ENCODE data around the gene POP7.

Gene POP7

DNA sequence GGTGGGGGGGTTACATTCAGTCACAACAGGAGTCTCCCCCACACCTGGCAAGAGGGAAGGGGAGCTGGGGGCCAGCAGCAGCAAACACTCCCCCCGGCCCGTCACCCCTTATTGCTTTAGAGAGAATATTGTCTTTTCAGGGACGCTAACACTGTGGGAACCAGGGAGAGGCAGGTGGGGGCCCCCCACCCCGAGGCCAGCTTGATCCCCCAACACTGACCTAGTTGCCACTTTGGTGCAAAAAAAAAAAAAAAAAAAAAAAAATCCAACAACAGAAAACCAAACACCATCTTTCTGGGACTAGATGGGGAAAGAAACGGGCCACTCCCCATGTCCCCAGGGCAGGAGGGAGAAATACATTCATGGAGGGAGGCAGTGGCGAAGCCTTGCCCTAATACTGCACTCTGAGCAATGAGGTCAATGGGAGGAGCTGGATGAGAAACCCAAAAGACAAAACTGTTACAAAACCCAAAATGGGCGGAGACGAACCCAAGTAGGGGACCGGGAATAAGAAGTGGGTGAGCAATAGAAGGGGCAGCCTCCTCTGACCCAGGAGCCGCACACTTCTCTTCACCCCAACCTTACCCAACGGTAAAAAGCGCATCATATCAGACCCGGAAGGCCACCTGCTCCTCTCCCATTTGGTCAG lies 25.9 kb upstream of the POP7 start:
- no peak overlapping the region for H3K27ac ChIP-seq (ENCODE audit: low read depth, low read length)
- H3K27me3 ChIP-seq (ENCODE audit: insufficient read depth, low read length) = no peaks in the 10 kb centered on the region
- H3K36me3 ChIP-seq (ENCODE audit: insufficient read depth, low read length) = peaks cover 5% of the 10 kb centered on the region; the same call in 1 of the 2 replicates
- no peak overlapping the region for H3K4me3 ChIP-seq (ENCODE audit: low read depth, low read length)
- no peak overlapping the region for H2AFZ ChIP-seq (ENCODE audit: low read length, unreplicated experiment)
- peaks cover 23% of the 10 kb centered on the region for H3K4me1 ChIP-seq (ENCODE audit: control insufficient read depth, insufficient read depth, low read length, unreplicated experiment)
- peaks cover 20% of the 10 kb centered on the region for H3K79me2 ChIP-seq (ENCODE audit: control insufficient read depth, insufficient read depth, low read length, unreplicated experiment)

DNA sequence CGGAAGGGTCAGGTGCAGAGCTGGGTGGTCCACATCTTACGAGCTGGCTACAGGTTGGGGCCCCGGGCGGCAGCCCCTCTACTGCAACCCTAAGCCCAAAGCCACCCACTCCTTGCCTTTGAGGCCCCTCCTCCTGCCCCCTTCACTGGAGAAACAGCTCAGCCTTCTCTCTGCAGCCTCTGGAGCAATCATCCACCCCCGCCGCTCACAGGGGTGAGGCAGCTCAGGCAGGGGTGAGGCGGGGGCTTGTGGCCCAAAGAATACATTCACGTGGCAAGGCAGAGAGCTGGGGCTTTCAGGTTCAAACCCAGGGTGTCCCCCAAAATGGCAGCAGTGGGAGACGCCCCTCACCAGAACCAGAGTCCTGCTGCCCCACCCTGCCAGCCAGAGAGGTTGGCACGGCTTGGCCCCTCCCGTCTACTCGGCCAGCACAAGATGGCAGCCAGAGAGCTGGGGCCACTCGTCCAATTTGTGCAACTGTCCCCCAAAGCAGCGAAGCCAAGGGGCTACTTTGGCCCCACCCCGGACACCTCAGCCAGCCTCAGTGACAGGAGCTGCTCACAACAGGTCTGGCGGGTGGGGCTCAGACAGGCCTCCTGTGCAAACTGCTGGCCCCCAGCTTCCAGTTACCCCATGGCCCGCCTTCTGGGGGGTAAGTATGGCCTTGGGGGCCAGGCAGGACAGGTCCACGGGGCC lies 25.2 kb upstream of the POP7 start:
- no peak overlapping the region for H3K4me3 ChIP-seq (ENCODE audit: low read depth, low read length)
- H3K27me3 ChIP-seq (ENCODE audit: insufficient read depth, low read length) = no peaks in the 10 kb centered on the region
- peaks cover 15% of the 10 kb centered on the region for H3K79me2 ChIP-seq (ENCODE audit: control insufficient read depth, insufficient read depth, low read length, unreplicated experiment)
- H3K27ac ChIP-seq (ENCODE audit: low read depth, low read length) = no peak overlapping the region
- H3K4me1 ChIP-seq (ENCODE audit: control insufficient read depth, insufficient read depth, low read length, unreplicated experiment) = peaks cover 23% of the 10 kb centered on the region
- no peak overlapping the region for H2AFZ ChIP-seq (ENCODE audit: low read length, unreplicated experiment)
- peaks cover 5% of the 10 kb centered on the region; the same call in 1 of the 2 replicates for H3K36me3 ChIP-seq (ENCODE audit: insufficient read depth, low read length)

DNA sequence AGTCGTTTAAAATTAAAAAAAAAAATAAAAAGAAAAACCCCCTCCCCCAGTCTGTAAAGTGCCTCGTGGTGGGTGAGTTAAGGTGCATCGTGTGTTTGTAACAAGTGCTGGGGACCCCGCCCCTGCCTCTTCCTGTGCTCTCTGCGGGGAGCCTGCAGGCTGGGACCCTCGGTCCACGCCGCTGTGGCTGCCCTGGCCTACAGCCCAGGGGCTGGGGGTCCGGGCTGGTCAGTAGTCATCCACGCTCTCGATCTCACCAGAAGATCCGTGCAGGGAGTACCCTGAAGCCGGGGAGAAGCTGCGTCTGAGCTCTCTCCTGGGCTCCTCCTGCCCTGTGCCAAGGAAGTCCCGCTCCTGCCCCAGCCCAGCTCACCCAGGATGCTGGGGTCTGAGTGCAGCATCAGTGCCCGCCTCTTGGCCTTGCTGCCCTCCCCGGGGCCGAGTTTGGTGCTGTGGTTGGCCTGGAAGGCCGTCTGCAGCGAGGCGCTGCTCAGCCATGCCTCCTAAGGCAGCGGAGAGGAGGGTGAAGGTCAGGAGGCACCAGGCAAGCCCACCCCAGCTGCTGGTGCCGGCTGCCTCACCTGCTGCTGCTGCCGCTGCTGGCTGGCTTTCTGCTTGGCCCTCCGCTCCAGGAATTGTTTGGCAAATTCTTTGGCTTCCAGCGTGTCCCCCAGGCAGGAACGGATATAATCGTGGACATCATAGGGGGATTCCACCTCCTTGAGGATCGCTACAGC lies 24.3 kb upstream of the POP7 start:
- no peak overlapping the region for H3K27ac ChIP-seq (ENCODE audit: low read depth, low read length)
- H2AFZ ChIP-seq (ENCODE audit: low read length, unreplicated experiment) = no peak overlapping the region
- H3K27me3 ChIP-seq (ENCODE audit: insufficient read depth, low read length) = no peaks in the 10 kb centered on the region
- peaks cover 20% of the 10 kb centered on the region for H3K4me1 ChIP-seq (ENCODE audit: control insufficient read depth, insufficient read depth, low read length, unreplicated experiment)
- H3K79me2 ChIP-seq (ENCODE audit: control insufficient read depth, insufficient read depth, low read length, unreplicated experiment) = peaks cover 6% of the 10 kb centered on the region
- H3K4me3 ChIP-seq (ENCODE audit: low read depth, low read length) = no peak overlapping the region
- H3K36me3 ChIP-seq (ENCODE audit: insufficient read depth, low read length) = peaks cover 5% of the 10 kb centered on the region; the same call in 1 of the 2 replicates

DNA sequence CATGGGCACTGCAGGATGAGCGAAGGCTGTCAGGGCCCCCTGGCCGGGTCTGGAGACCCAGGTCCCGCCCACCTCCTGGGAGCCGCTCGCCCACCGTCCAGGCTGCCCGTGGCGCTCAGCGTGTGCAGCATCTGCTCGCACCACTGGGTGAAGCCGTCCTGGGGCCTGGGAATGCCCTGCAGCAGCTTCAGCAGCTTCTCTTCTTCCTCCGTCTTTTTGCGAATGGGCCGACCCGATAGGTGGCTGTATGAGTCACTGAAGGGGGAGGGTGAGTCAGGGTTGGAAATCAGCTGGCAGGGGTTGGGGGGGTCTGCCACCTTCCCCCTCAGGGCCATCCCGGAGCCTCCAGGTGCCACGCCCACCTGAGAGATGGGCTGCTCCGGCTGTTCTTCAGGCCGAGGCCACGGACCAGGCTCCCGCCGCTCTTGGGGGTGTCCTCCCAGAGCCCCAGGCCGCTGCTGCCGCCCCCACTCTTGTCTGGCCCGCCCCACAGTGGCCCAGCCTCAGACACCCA lies 23.6 kb upstream of the POP7 start:
- Histone ChIP-seq H3K27ac (ENCODE audit: low read depth, low read length) (no peak overlapping the region), H3K27me3 (ENCODE audit: insufficient read depth, low read length) (no peaks in the 10 kb centered on the region), H3K4me3 (ENCODE audit: low read depth, low read length) (no peak overlapping the region), H3K36me3 (ENCODE audit: insufficient read depth, low read length) (peaks cover 5% of the 10 kb centered on the region; the same call in 1 of the 2 replicates), H3K4me1 (ENCODE audit: control insufficient read depth, insufficient read depth, low read length, unreplicated experiment) (peaks cover 20% of the 10 kb centered on the region), H3K79me2 (ENCODE audit: control insufficient read depth, insufficient read depth, low read length, unreplicated experiment) (peaks cover 3% of the 10 kb centered on the region), H2AFZ (ENCODE audit: low read length, unreplicated experiment) (no peak overlapping the region)

DNA sequence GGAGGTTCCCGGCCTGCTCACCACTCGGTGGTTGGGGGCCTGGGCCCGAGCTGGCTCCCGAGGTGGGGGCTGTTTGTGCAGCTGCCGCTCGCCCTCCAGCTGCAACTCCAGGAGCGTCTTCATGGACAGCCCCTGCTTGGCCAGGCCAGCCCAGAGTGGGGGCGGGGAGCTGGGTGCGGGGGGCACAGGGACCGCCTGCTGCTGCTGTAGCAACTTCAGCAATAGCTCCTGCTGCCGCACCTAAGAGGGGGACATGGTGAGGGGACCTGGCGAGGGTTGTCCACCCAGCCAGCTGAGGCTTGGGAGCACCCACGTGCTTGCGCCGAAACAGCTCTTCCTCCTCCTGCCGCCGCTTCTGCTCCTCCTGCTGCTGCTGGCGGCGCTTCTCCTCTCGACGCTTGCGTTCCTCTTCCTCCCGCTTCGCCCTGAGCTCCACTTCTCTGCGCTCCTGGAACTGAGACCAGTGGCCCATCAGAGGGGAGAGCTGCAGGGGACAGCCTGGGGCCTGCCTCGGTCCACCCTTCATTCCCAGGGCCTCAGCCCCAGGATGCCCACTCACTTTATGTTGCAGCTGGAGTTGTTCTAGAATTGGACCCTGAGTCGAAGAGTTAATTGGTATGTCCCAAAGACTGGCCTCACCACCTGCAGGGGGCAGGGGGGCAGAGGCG lies 22.8 kb upstream of the POP7 start:
- H3K36me3 ChIP-seq (ENCODE audit: insufficient read depth, low read length) = peaks cover 5% of the 10 kb centered on the region; the same call in 1 of the 2 replicates

DNA sequence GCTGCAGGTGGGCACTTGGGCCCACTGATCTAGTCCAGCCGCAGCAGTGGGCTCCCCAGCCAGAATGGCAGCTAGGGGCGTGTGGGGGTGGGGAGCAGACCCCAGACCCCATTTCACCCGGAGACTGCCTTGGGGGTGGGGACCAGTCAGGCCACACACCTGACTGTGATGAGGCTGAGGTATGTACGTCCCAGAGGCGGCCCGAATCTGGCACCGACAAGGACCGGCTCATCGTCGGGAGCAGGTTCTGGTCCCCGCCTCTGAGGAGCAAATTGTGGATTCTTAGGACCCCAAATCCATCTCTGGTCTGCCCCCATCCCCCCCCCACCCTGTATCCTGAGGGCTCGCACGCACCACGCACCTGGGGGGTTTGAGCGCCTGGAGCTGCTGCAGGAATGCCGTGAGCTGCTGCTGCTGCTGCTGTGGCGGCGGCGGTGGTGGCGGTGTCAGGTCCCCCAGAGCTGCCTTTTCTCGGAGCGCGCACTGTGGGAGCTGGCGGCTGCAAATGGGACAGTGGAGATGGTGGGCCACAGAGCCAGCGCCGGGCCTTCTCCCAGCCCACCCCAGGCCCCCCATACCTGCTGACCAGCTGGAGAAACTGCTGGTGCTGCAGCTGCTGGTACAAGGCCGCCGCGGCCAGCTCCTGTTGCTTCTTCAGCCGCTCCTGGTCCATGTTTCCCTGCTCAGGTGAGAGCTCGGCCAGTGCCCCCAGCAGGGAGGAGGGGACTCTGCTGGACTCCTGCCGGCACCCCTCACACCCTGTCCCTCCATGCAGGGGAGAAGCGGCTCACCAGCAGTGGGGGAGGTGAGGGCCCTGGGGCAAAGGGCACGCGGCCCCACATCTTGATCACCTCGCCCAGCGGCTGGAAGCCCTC lies 22.0 kb upstream of the POP7 start:
- peaks cover 5% of the 10 kb centered on the region; the same call in 1 of the 2 replicates for H3K36me3 ChIP-seq (ENCODE audit: insufficient read depth, low read length)
- peaks cover 29% of the 10 kb centered on the region for H3K4me1 ChIP-seq (ENCODE audit: control insufficient read depth, insufficient read depth, low read length, unreplicated experiment)

More for the DNA sequence above, 22.8 kb upstream of the POP7 start:
- no peaks in the 10 kb centered on the region for H3K27me3 ChIP-seq (ENCODE audit: insufficient read depth, low read length)
- H3K4me3 ChIP-seq (ENCODE audit: low read depth, low read length) = no peak overlapping the region
- peaks cover 24% of the 10 kb centered on the region for H3K4me1 ChIP-seq (ENCODE audit: control insufficient read depth, insufficient read depth, low read length, unreplicated experiment)
- peaks cover under 1% of the 10 kb centered on the region for H3K79me2 ChIP-seq (ENCODE audit: control insufficient read depth, insufficient read depth, low read length, unreplicated experiment)
- no peak overlapping the region for H2AFZ ChIP-seq (ENCODE audit: low read length, unreplicated experiment)
- H3K27ac ChIP-seq (ENCODE audit: low read depth, low read length) = no peak overlapping the region

DNA sequence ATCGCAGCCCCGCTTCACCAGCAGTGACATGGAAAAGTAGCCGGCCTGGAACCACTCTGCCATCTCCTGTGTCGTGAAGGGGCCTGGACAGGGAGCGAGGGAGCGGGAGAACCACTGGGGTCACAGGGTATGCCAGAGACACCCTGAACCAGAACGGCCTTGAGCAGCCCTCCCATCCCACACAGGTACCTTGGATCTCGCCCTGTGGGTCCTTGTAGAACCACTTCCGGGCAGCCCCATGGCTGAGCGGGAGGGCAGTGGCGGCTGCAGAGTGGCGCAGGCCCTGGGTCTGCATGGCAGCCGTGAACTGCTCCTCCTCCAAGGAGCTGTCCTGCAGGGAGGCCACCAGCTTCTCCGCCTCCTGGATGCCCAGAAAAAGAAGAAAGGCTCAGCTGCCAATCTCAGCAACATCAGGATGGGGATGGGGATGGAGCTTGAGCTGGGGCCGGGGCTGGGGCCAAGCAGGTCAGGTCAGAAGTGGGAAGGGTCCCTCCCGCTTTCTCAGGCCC lies 21.3 kb upstream of the POP7 start:
- no peak overlapping the region for H3K27ac ChIP-seq (ENCODE audit: low read depth, low read length)
- peaks cover 34% of the 10 kb centered on the region for H3K4me1 ChIP-seq (ENCODE audit: control insufficient read depth, insufficient read depth, low read length, unreplicated experiment)
- no peaks in the 10 kb centered on the region for H3K27me3 ChIP-seq (ENCODE audit: insufficient read depth, low read length)
- peaks cover 15% of the 10 kb centered on the region for H3K79me2 ChIP-seq (ENCODE audit: control insufficient read depth, insufficient read depth, low read length, unreplicated experiment)
- H3K4me3 ChIP-seq (ENCODE audit: low read depth, low read length) = no peak overlapping the region
- no peak overlapping the region for H2AFZ ChIP-seq (ENCODE audit: low read length, unreplicated experiment)
- peaks cover 5% of the 10 kb centered on the region; the same call in 1 of the 2 replicates for H3K36me3 ChIP-seq (ENCODE audit: insufficient read depth, low read length)

More for the DNA sequence above, 22.0 kb upstream of the POP7 start:
- Histone ChIP-seq H3K4me3 (ENCODE audit: low read depth, low read length) (no peak overlapping the region), H3K27ac (ENCODE audit: low read depth, low read length) (no peak overlapping the region), H3K27me3 (ENCODE audit: insufficient read depth, low read length) (no peaks in the 10 kb centered on the region), H3K79me2 (ENCODE audit: control insufficient read depth, insufficient read depth, low read length, unreplicated experiment) (peaks cover 8% of the 10 kb centered on the region), H2AFZ (ENCODE audit: low read length, unreplicated experiment) (no peak overlapping the region)

DNA sequence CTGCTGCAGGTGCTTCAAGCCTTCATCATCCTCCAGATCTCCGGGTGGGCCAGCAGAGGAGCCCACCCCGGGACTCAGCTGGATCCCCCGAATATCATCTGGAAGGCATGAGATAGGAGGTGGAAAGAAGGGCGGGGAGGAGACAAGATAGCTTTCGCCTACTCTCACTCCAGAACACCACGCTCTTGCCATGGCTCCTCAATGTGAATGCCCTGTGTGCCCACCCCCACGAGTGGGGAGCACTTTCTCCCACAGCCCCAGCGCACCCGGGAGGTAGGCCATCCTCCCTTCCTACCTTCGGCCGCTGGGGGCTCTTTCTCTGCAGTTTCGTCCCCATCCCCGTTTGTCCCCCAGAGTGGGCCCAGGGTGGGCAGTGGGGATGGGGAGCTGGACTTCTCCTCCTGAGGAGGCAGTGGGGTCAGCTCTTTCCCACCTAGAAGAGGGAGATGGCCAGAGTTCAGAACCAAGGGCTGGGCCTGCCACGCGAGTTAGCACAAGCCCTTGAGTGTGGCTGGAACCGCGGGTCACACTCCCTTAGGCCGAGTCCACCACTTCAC lies 20.8 kb upstream of the POP7 start:
- Histone ChIP-seq H2AFZ (ENCODE audit: low read length, unreplicated experiment) (no peak overlapping the region), H3K79me2 (ENCODE audit: control insufficient read depth, insufficient read depth, low read length, unreplicated experiment) (peaks cover 20% of the 10 kb centered on the region), H3K27ac (ENCODE audit: low read depth, low read length) (no peak overlapping the region), H3K4me3 (ENCODE audit: low read depth, low read length) (no peak overlapping the region), H3K36me3 (ENCODE audit: insufficient read depth, low read length) (peaks cover 5% of the 10 kb centered on the region; the same call in 1 of the 2 replicates), H3K4me1 (ENCODE audit: control insufficient read depth, insufficient read depth, low read length, unreplicated experiment) (peaks cover 36% of the 10 kb centered on the region), H3K27me3 (ENCODE audit: insufficient read depth, low read length) (no peaks in the 10 kb centered on the region)

DNA sequence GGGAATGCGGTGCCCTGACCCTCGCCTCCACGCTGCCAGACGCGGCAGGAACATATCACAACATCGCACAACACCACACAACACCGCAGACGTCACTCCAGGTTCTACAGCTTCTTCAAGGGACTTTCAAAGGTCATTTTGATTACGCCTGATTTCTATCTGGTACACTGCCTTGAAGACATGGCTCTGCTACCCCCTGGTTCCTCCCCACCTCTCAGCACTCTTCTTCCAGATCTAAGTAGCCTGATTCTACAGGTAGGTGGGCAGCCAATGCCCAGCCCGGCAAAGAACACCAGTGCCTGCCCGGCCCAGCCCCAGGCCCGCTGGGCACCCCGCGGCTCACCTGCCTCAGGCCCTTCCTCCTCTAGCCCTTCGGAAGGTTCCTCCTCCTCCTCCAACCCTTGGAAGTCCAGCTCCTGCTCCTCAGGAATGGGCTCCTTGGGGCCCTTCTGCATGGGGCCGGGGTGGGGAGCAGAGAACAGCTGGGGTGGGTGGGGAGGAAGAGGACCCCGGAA lies 20.2 kb upstream of the POP7 start:
- Histone ChIP-seq H3K4me3 (ENCODE audit: low read depth, low read length) (no peak overlapping the region), H3K27me3 (ENCODE audit: insufficient read depth, low read length) (no peaks in the 10 kb centered on the region), H2AFZ (ENCODE audit: low read length, unreplicated experiment) (no peak overlapping the region), H3K79me2 (ENCODE audit: control insufficient read depth, insufficient read depth, low read length, unreplicated experiment) (peaks cover 25% of the 10 kb centered on the region), H3K27ac (ENCODE audit: low read depth, low read length) (no peak overlapping the region), H3K36me3 (ENCODE audit: insufficient read depth, low read length) (peaks cover 5% of the 10 kb centered on the region; the same call in 1 of the 2 replicates), H3K4me1 (ENCODE audit: control insufficient read depth, insufficient read depth, low read length, unreplicated experiment) (peaks cover 31% of the 10 kb centered on the region)
